Activated T-cell treated with anti-CD3 and anti-CD28 coated beads, Interleukin-2, amount 50 U/mL, for 24 hours (primary cell): ENCODE measurements around the gene SMYD3.

Source experiments
- DNase-seq: peaks from one replicate; pipeline ENCODE4 v3.0.0-alpha.2; 2020
- H3K27ac Mint-ChIP-seq: 2 replicates; pipeline ENCODE4 v1.8.0; 2020; ENCODE audit warnings: mild to moderate bottlenecking, mixed read lengths
- H3K27me3 Mint-ChIP-seq: 2 replicates; pipeline ENCODE4 v1.8.0; 2020; ENCODE audit warnings: mixed read lengths
- H3K36me3 Mint-ChIP-seq: 2 replicates; pipeline ENCODE4 v1.8.0; 2020; ENCODE audit warnings: low read depth, mixed read lengths
- H3K4me1 Mint-ChIP-seq: 2 replicates; pipeline ENCODE4 v1.8.0; 2020; ENCODE audit warnings: low read depth, mixed read lengths
- H3K4me3 Mint-ChIP-seq: 2 replicates; pipeline ENCODE4 v1.8.0; 2020; ENCODE audit warnings: mild to moderate bottlenecking, moderate library complexity, mixed read lengths
- H3K9me3 Mint-ChIP-seq: 2 replicates; pipeline ENCODE4 v1.8.0; 2020; ENCODE audit warnings: mixed read lengths

Gene SMYD3

GRCh38 chr1:246506674-246507481 lies at the start of gene SMYD3:
TSS of gene SMYD3 (minus strand) at chr1:246507279.
- H3K27me3 Mint-ChIP-seq = no peaks in the 10 kb centered on the region
- H3K36me3 Mint-ChIP-seq = peaks cover 28% of the 10 kb centered on the region
- DNase-seq = peak; percentile 83
- peak within 1 kb of the TSS; percentile 92 for H3K4me3 Mint-ChIP-seq
- H3K9me3 Mint-ChIP-seq = no peaks in the 10 kb centered on the region
- peak within 1 kb of the TSS; percentile 95 for H3K27ac Mint-ChIP-seq
- H3K4me1 Mint-ChIP-seq = peaks cover 34% of the 10 kb centered on the region

DNA sequence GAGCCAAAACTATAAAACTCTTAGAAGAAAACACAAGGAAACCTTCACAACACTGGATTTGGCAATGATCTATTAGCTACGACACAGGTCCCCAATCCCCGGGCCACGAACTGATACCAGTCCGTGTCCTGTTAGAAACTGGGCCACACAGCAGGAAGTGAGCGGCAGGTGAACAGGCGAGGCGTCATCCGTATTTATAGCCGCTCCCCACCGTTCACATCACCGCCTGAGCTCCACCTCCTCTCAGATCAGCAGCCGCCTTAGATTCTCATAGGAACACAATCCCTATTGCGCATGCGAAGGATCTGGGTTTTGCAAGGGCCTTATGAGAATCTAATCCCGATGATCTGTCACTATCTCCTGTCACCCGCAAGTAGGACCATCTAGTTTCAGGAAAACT lies 47.1 kb upstream of the SMYD3 start:
- DNase-seq = no peak
- Mint-ChIP-seq H3K4me1 (peaks cover 2% of the 10 kb centered on the region), H3K36me3 (peaks cover 90% of the 10 kb centered on the region), H3K4me3 (no peak overlapping the region), H3K27me3 (no peaks in the 10 kb centered on the region), H3K27ac (no peak overlapping the region), H3K9me3 (no peaks in the 10 kb centered on the region)

GRCh38 chr1:246552110-246552509 lies 45.0 kb upstream of the SMYD3 start:
- H3K4me1 Mint-ChIP-seq = peaks cover 7% of the 10 kb centered on the region
- no peak overlapping the region for H3K27ac Mint-ChIP-seq
- H3K36me3 Mint-ChIP-seq = peaks cover 91% of the 10 kb centered on the region

DNA sequence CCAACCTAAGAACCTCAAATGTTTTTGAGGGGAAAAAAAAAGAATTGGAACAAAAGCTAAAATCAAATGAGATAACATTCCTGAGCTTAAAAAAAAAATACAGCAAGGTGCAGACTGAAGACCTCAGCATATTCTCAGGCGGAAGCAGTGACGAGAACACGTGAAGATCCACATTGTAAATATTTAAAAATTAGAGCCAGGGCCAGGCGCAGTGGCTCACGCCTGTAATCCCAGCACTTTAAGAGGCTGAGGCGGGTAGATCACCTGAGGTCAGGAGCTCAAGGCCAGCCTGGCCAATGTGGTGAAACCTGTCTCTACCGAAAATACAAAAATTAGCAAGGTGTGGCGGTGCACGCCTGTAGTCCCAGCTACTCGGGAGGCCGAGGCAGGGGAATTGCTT lies 43.3 kb upstream of the SMYD3 start:
- Mint-ChIP-seq H3K9me3 (no peaks in the 10 kb centered on the region), H3K27me3 (no peaks in the 10 kb centered on the region), H3K4me3 (no peak overlapping the region), H3K27ac (no peak overlapping the region), H3K4me1 (peaks cover 7% of the 10 kb centered on the region), H3K36me3 (peaks cover 82% of the 10 kb centered on the region)
- DNase-seq = no peak

More at GRCh38 chr1:246552110-246552509, 45.0 kb upstream of the SMYD3 start:
- DNase-seq = no peak
- Mint-ChIP-seq H3K27me3 (no peaks in the 10 kb centered on the region), H3K9me3 (no peaks in the 10 kb centered on the region), H3K4me3 (no peak overlapping the region)

GRCh38 chr1:246549665-246550064 lies 42.6 kb upstream of the SMYD3 start:
- H3K36me3 Mint-ChIP-seq = peaks cover 80% of the 10 kb centered on the region
- H3K4me3 Mint-ChIP-seq = no peak overlapping the region
- no peak overlapping the region for H3K27ac Mint-ChIP-seq
- no peak for DNase-seq
- no peaks in the 10 kb centered on the region for H3K27me3 Mint-ChIP-seq
- no peaks in the 10 kb centered on the region for H3K9me3 Mint-ChIP-seq
- peaks cover 7% of the 10 kb centered on the region for H3K4me1 Mint-ChIP-seq

- peaks cover 4% of the 10 kb centered on the region for H3K4me1 Mint-ChIP-seq
- no peak overlapping the region for H3K4me3 Mint-ChIP-seq
- no peak overlapping the region for H3K27ac Mint-ChIP-seq
- H3K9me3 Mint-ChIP-seq = no peaks in the 10 kb centered on the region
- DNase-seq = no peak
- peaks cover 69% of the 10 kb centered on the region for H3K36me3 Mint-ChIP-seq
- H3K27me3 Mint-ChIP-seq = no peaks in the 10 kb centered on the region
Measured at GRCh38 chr1:246544001-246544400, 36.9 kb upstream of the SMYD3 start.

DNA sequence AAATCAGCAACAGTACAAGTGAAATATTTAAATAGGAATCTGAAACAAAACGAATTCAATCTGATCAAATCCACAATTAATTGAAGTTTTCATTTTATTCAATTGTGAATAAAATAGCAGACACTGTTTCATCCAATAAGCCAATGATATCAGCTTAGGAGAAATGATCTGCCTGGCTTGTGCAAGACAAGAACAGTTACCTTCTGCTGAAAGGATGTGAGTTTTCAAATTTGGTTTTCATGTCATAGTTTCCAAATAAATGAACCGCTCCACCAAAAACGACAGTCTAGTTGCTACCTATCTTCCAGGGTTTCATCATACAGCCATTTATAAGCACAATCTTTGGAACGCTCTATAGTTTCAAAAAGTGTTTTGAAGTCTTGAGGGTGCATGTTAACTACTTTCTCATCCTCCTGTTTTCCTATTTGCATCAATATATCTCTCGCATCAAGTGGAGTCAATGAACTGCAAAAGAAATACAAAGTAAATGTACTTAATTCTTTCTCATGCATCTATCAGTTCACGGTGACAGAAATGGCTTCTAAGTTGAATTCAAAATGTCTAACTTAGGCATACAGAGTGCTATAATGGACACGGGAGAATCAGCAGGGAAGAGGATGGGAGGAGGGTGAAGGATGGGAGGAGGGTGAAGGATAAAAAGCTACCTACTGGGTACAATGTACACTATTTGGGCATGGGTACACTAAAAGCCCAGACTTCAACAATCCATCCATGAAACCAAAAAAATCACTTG lies 33.8 kb upstream of the SMYD3 start:
- no peak for DNase-seq
- Mint-ChIP-seq H3K27ac (no peak overlapping the region), H3K4me1 (no peaks in the 10 kb centered on the region), H3K36me3 (peaks cover 62% of the 10 kb centered on the region), H3K4me3 (no peak overlapping the region), H3K27me3 (no peaks in the 10 kb centered on the region), H3K9me3 (no peaks in the 10 kb centered on the region)

DNA sequence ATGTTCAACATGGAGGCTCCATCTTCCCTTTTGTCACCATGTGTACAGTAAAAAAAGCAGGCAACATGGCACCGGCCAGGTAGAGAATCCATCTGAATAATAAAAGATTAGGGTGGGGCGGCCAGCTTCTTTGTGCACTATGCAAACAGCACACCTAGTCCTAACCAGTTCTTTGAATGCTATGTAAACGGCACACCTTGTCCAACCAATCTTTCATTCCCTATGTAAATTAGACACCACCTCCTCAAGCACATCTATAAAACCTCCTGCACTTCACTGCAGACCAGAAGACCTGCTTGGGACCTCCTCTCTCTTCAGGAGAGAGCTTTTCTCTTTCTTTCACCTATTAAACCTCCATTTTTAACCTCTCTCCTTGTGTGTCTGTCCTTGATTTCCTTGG lies 30.8 kb upstream of the SMYD3 start:
- Mint-ChIP-seq H3K27ac (no peak overlapping the region), H3K36me3 (peaks cover 36% of the 10 kb centered on the region), H3K9me3 (no peaks in the 10 kb centered on the region), H3K27me3 (no peaks in the 10 kb centered on the region), H3K4me3 (no peak overlapping the region), H3K4me1 (no peaks in the 10 kb centered on the region)
- no peak for DNase-seq

DNA sequence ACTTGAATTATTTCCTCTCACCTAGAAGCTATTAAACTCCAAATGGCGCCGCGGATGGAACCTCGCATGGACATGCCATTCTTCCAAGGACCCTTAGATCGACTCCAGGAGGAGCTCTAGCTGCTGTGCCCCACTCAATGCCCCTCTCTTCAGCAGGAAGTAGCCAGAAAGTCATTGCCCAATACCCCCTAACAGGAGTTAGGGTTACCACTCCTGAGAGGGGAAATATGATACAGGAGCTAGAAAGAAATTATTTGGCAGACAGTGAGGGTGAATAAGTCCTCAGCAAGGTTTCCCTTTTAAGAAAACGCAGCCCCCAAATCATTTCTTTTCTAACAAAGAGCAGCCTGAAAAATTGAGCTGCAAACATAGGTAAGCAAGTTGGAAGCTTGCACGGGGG lies 30.4 kb upstream of the SMYD3 start:
- H3K36me3 Mint-ChIP-seq = peaks cover 31% of the 10 kb centered on the region
- no peak overlapping the region for H3K27ac Mint-ChIP-seq
- H3K4me3 Mint-ChIP-seq = no peak overlapping the region
- no peaks in the 10 kb centered on the region for H3K27me3 Mint-ChIP-seq
- H3K9me3 Mint-ChIP-seq = no peaks in the 10 kb centered on the region
- DNase-seq = no peak
- H3K4me1 Mint-ChIP-seq = no peaks in the 10 kb centered on the region

- Mint-ChIP-seq H3K9me3 (peaks cover 17% of the 10 kb centered on the region), H3K4me1 (no peaks in the 10 kb centered on the region), H3K36me3 (peaks cover 10% of the 10 kb centered on the region), H3K27me3 (no peaks in the 10 kb centered on the region), H3K27ac (no peak overlapping the region), H3K4me3 (no peak overlapping the region)
- no peak for DNase-seq
Measured at GRCh38 chr1:246534114-246534513, 27.0 kb upstream of the SMYD3 start.

DNA sequence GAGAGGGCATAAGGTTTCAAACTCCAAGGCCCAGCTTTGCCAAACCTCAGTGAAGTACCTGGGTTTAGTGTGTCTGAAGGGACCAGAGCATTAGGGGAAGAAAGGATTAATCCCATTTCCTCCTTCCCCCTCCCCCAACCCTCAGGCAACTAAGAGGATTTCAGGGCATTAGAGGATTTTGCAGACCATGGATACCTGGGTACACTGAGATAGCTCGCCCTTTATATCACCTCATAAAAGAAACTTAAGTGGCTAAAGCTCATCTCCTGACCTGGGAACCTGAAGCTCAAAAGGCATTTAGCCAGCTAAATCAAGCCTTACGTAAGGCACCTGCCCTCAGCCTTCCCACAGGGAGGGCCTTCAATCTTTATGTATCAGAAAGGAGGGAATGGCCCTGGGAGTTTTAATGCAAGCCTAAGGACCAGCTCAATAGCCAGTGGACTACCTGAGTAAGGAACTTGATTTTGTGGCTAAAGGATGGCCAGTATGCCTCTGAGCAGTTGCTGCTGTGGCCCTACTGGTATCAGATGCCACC lies 26.4 kb upstream of the SMYD3 start:
- peaks cover 3% of the 10 kb centered on the region for H3K36me3 Mint-ChIP-seq
- peaks cover 17% of the 10 kb centered on the region for H3K9me3 Mint-ChIP-seq
- no peaks in the 10 kb centered on the region for H3K27me3 Mint-ChIP-seq
- H3K4me1 Mint-ChIP-seq = no peaks in the 10 kb centered on the region
- no peak overlapping the region for H3K27ac Mint-ChIP-seq
- DNase-seq = no peak
- H3K4me3 Mint-ChIP-seq = no peak overlapping the region

- Mint-ChIP-seq H3K36me3 (peaks cover 1% of the 10 kb centered on the region), H3K4me1 (peaks cover under 1% of the 10 kb centered on the region), H3K27me3 (no peaks in the 10 kb centered on the region), H3K27ac (no peak overlapping the region), H3K4me3 (no peak overlapping the region), H3K9me3 (peaks cover 17% of the 10 kb centered on the region)
- DNase-seq = no peak
Measured at GRCh38 chr1:246532519-246532918, 25.4 kb upstream of the SMYD3 start.

DNA sequence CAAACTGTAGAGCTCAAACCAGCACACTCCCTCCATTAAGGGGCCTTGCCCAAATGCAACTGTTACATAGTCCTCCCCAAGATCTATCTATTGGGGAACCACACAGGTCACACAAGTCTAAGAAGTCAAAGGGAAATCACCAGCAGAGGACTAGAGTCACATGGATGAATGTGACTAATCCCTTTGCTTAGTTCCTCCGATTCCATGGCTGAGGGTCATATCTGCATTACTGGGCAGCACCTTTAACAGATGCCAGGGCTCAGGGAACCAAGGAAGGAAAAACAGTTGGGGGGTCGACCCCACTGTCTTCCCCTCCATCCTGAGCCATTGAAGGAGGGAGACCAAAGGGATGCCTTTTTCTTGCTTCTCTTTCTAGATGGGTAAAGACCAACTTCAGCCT lies 23.4 kb upstream of the SMYD3 start:
- Mint-ChIP-seq H3K27me3 (no peaks in the 10 kb centered on the region), H3K4me3 (no peak overlapping the region), H3K4me1 (peaks cover 5% of the 10 kb centered on the region), H3K36me3 (no peaks in the 10 kb centered on the region), H3K9me3 (peaks cover 17% of the 10 kb centered on the region), H3K27ac (no peak overlapping the region)
- DNase-seq = no peak

GRCh38 chr1:246528933-246529731 lies 22.1 kb upstream of the SMYD3 start:
- Mint-ChIP-seq H3K27ac (no peak overlapping the region), H3K9me3 (peaks cover 17% of the 10 kb centered on the region), H3K4me1 (peaks cover 5% of the 10 kb centered on the region), H3K4me3 (no peak overlapping the region), H3K36me3 (no peaks in the 10 kb centered on the region), H3K27me3 (no peaks in the 10 kb centered on the region)
- DNase-seq = no peak
